GM18519 (cell line): ENCODE measurements around the gene MEF2C.

Source experiments
- ATAC-seq: cut with Tn5 transposase; IDR thresholded peaks from one replicate; pipeline ENCODE4 v1.9.1; 2021; ENCODE audit warnings: mild to moderate bottlenecking, moderate library complexity; ENCODE audit not compliant: unreplicated experiment, low FRiP score

Gene MEF2C

GRCh38 chr5:88693071-88693932, 189.7 kb downstream of the MEF2C start:
- ATAC-seq: no peak

DNA sequence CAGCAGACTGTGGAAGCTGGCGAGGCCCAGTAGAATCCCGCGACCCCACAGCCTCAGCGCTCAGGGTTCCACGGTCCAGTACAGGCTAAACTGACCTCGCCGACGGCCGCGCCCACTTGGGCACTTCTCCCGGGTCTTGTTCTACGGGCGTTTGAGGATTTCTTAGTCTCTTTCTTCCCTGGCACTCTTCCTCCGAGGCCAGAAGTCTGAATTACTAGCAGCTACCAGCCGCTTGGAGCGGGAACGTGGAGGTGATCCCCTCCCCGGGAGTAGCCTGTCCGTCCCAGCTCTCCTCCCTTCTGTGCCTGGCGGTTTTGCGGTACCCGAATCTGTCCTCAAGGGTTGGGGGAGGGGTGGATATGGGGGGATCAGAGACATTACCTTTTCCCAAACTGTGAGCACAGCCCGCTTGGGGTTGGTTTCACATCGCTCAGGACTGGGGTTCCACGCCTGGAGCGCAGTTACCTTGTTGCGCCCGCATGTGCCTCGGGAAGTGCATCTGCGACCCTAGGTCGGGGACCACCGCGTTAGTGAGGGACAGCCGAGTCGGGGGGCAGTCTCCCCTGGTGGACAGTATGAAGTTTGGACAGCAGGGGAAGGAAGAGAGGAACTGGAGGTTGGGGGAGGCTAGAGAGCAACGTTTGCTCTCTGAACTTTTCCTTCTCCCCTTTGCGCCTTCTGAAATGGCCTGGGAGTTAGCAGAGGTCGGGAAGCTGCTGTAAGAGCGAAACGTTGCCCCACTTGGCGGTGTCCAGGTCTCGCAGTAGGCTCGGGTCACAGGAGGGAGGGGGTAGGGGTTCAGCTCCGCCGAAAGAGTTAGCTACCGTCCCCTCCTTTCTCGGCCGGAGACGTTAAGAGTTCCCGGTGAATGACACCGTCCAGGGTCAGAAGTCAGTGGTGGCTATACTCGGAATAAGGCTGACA, 190.8 kb downstream of the MEF2C start:
- ATAC-seq: no peak

DNA sequence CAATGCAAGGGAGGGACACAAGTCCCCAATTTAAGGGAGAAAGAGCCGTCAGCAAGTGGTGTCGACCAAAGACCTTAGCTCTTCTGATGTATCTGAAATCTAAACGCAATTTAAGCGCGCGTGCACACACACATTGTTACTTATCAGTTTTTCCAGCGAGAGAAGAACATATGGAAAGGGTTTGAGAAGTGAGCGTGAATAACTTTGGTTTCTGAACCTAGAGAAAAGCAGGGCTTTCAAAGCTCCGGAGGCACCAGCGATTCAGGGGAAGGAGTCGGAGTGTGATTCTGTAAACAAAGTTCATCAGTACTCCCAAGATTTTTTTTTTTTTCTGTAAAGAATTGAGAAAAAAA, 191.8 kb downstream of the MEF2C start:
- ATAC-seq: peak; percentile 4

DNA sequence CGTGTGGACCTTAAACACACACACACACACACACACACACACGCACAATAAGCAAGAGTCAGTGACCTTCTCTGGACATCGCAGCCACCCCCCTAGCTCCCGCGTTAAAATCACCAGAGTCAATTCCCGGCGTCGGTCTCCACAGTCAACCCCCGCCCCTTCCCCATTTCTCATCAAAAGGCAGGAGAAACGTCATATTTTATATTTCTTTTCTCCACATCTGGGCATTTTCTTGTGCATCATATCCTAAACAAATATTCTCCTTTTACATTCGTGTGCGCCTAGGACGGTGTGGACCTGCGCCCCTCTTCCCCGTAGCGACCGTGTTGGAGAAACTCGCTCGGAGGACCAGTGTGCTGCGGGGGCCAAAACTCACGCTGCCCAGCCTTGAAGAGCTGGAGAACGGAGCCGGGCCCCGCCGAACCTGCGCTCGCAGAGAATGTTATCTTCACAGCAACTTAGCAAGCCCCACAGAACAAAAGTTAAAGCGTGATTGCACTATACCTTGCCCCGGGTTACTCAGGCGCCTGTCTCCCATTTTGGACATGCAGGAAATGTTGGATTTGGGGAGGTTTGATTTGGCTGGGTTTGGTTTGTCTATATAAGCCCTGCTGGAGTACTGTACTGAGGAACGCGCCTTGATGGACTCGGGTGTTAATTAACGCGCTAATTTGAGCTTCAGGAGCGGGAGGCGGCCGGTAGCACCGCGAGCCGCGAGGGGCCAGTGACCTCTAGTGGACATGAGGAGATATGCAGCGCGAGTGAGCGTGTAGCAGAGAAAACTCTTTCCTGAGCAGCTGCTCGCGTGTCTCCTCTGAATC, 192.4 kb downstream of the MEF2C start:
- peak; percentile 77 for ATAC-seq

GRCh38 chr5:88689668-88690408, 193.1 kb downstream of the MEF2C start:
- no peak for ATAC-seq

DNA sequence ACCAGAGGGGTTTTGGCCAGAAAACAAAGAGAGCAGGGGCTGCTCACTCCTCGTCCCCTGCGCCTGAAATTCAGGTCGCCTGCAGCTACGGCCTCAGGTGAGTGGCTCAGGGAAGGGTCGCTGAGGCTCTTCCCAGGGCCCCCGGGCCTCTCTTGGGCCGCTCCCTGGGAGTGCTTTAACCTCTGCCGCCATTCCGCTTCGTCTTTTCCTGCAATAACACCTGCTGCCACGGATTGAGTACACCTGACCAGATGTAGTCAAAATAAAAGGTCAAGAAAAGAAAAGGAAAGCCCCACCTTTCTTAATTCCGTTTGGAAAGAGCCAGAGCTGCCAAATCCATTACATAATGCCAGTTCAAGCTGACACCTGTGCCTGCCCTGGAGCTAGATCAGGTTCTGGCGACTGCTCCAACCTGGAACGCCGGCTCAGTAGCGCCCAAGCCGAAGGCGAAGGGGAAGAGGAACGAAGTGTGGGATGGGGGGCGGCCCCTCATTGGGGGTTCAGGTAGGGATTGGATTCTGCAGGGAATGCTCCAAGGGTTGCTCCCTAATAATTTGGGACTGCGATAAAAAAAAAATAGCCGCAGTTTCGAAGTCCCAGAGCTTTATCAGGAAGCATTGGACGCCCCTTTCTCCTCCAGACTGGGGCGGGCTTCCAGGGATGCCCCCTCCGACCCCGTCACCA, 193.9 kb downstream of the MEF2C start:
- no peak for ATAC-seq

DNA sequence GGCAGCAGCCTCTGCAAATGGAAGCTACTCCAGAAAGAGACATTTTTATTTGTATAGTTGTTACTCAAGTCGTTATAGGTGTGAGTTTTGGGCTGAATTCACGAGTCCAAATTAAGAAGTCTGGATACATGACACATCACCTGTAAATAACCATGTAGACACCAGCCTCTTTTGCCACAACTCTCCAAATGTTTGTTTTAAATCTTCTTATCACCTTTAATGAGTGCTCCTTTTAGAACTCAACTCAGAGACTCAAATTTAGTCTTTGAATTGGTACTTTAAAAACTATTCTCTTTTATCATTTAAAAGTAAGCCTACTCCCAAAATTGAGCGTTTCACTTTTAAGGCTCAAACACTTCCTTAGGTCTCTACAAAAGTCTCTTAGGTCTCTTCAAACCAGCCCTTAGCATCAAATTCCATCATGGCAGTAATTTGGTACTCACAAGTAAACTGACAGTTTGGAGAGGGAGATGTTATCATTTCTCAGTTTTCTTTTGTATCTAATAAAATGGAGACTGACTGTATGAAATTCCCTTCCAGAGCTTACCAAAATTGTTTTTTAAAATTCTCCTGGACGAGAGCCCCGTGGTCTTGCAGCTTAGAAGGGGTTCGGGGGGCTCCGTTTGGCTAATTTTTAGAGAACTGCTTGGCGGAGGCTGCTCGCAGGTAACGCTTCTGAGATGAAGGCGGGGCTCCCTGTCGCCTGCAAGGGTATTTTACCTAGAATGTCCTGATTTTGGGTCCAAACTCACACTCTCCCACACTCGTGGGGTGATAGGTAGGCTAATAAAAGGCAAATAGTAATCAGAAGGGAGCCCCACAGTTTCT, 194.6 kb downstream of the MEF2C start:
- ATAC-seq: no peak

GRCh38 chr5:88687373-88687911, 195.5 kb downstream of the MEF2C start:
- no peak for ATAC-seq

- no peak for ATAC-seq
Measured at GRCh38 chr5:88686726-88687125, 196.3 kb downstream of the MEF2C start.

- no peak for ATAC-seq
Measured at GRCh38 chr5:88685591-88686541, 197.1 kb downstream of the MEF2C start.

DNA sequence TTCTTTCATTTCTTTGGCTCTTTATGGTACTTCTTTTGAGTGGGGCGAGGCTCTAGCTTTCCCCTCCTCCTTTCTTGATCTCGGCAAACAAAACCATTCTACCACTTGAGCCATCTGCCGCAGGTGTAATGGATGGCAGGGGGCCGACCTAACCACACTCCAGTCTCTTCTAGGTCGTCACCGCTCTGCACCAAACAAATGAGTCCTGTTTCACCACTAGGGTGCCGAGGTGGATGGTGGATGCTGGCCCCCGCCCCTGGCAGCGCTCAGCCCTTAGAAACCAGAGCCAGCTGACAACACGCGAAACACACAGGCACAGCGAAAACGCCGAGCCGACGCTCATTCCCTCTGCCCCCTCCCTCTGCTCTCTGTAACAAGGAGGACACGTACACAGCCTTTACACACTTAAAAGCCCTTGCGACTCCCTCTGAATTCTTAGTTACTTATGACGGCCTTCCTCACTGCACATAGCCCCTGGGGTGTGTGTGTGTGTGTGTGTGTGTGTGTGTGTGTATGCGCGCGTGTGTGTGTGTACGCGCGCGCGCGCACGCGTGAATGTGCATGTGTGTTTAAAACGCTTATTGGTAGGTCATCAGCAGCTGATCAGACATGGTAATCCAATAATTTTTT, 199.4 kb downstream of the MEF2C start:
- ATAC-seq: peak; percentile 42

DNA sequence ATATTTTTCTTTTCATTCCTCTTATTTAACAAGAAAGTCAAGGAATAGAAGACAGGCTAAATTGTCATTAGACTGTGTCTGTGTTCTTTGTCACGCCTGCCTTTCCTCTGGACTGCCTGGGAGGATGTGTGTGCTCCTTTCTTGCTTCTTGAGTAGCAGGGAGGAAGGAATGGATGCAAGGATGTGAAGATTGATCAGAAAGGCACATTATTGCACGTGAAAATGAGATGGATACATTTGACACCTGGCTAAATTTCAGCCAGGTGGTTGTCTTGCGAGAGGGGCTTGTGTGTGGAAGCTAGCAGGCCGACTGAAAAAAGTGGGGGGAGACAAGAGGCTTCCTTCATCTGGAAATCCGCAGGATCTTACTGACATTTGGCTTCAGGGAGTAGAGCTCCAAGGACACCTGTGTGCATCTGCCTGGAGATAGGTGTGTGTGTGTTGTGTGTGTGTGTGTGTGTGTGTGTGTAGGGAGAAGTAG, 200.1 kb downstream of the MEF2C start:
- ATAC-seq: no peak

- no peak for ATAC-seq
Measured at GRCh38 chr5:88682131-88682530, 200.9 kb downstream of the MEF2C start.

GRCh38 chr5:88681211-88681803, 201.7 kb downstream of the MEF2C start:
- no peak for ATAC-seq

DNA sequence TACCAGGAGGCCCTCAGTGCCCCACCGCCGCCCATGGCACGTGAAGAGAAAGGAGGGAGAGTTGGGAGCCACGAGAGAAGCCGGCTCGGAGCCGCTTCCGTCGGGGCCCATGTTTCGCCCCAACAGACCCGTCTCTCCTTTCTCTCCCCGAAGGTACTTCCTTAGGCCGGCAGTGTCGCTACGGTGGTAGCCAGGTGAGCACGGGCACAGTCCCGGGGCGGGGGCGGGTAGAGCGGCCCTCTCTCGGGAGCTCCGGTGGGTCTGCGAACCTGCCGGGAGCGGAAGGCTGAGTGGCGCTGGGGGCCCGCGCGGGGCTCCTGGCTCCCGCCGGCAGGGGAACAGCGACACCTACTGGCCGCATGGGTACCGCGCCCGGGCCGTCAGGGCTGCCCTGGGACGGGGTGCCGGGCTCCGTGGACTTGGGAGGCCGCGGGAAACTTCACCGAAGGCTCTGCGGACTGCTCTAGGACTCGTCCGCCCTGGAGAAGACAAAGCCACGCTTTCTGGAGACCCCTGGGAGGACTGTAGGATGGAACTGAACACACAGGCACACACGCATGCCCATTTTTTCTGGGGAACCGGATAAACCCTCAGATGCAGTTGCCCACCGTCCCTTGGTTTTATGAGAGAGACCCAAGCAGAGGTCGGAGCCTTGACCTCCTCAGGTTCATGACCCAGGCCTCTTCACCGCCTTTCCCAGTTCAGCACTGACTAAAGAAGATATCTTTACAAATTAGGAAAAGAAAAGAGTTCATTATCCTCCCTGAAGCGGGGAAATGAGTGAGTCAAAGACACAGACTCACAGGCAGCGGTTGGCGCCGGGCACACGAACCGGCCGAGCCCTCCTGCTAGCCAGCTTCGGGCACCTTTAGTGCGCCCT, 202.5 kb downstream of the MEF2C start:
- peak; percentile 52 for ATAC-seq
